ENCODE measurements around the gene MECP2. TPM values are rescaled to one million over a fixed set of nuclear protein-coding genes. Genes with fewer than 3 reads are reported as not detected.

Gene MECP2
- total and polyA plus RNA-seq, 2 of the 13 experiments (the other 11 are each of a cell fraction or from before 2014, with no cell fraction given), result 7.9 to 18.1 TPM

- no CpG with 5 or more reads among the region's 17 CpGs for WGBS (ENCODE audit: low lambda C conversion rate)
- no peak overlapping the region for H2AFZ ChIP-seq (ENCODE audit: low read length)
- POLR2A ChIA-PET, result interaction anchor here (0.7 to 3.7 kb wide), 10 partner anchors 9 to 218 kb away, joined by 3 to 54 read pairs (median 4); partner anchors contain the start of genes HCFC1, IDH3G, SSR4 and TMEM187
- intact Hi-C loops (cut with micrococcal nuclease; ENCODE audit: unreplicated experiment), result loop anchor here (2.0 to 5.0 kb wide), 2 partner anchors 40 kb away; partner anchors contain the start of gene TMEM187
- H3K4me2 ChIP-seq (ENCODE audit: low read depth, low read length), result peak overlapping the region; percentile 51
- H3K9me3 ChIP-seq (ENCODE audit: low read length), result no peaks in the 10 kb centered on the region
- CTCF ChIA-PET (ENCODE audit: low intra/inter-chr PET ratio, low total read pairs), result no interaction called here
- H3K27me3 ChIP-seq (ENCODE audit: control insufficient read depth in 1 of 2, insufficient read depth in 2 of 2, low read length in 2 of 2), result no peaks in the 10 kb centered on the region
- no peaks in the 10 kb centered on the region for H3K79me2 ChIP-seq (ENCODE audit: insufficient read depth, low read length)
- BruUV-seq (replicated peaks), result no TSS peak
- ATAC-seq, result peak; percentile 71
- no peaks in the 10 kb centered on the region for H4K20me1 ChIP-seq (ENCODE audit: insufficient read depth, low read length)
- H3K36me3 ChIP-seq (replicated peaks in 1 of 2; ENCODE audit: control insufficient read depth in 1 of 2, insufficient read depth in 2 of 2, low read length in 2 of 2), result peaks cover 0 to 4% of the 10 kb centered on the region in 2 experiments; a peak in 1 of 5 replicates
- peaks cover 43% of the 10 kb centered on the region for H3K4me1 ChIP-seq (ENCODE audit: insufficient read depth, low read length)
- peak; percentile 97 for FAIRE-seq
- peak overlapping the region in 1 of 3 experiments; percentile 37; a peak in 2 of 6 replicates for H3K4me3 ChIP-seq (replicated peaks in 1 of 3; ENCODE audit: insufficient read depth in 1 of 3, low read depth in 2 of 3, low read length in 3 of 3)
- H3K9ac ChIP-seq (ENCODE audit: insufficient read depth, low read depth, low read length), result peak overlapping the region; percentile 47
- in situ Hi-C loops (cut with HindIII; ENCODE audit: extremely low pct_ligation_motif_present, low pct_unique_long_range_greater_than_20kb), result loop anchor here (5.0 kb wide), 2 partner anchors 40 kb away; partner anchors contain the start of genes HCFC1 and TMEM187
- peak; percentile 72 for DNase-seq (ENCODE audit: low spot score)
- H3K27ac ChIP-seq (ENCODE audit: extremely low read length, insufficient read depth, low read length), result peak overlapping the region; percentile 81
- TF ChIP-seq RARA (CRISPR knock-in tag; IDR thresholded peaks at IDR 0.05) (0 out of 2 replicates have a peak, but pooled peaks have one; percentile 46), ZNF839 (CRISPR knock-in tag; IDR thresholded peaks at IDR 0.05; ENCODE audit: borderline replicate concordance) (no peak), SOX6 (IDR thresholded peaks at IDR 0.05) (no peak), SOX6 (CRISPR knock-in tag; IDR thresholded peaks at IDR 0.05) (no peak), ZNF562 (CRISPR knock-in tag; IDR thresholded peaks at IDR 0.05; ENCODE audit: borderline replicate concordance) (no peak), RBM22 (optimal IDR thresholded peaks at IDR 0.05; ENCODE audit: low read length) (peak; percentile 36), NR2F6 (IDR thresholded peaks at IDR 0.05) (no peak), NR2F6 (CRISPR knock-in tag; IDR thresholded peaks at IDR 0.05) (0 out of 2 replicates have a peak, but pooled peaks have one; percentile 36), AGO2 (optimal IDR thresholded peaks at IDR 0.05; ENCODE audit: low read depth, low read length) (peak; percentile 60), TFAP4 (IDR thresholded peaks at IDR 0.05; ENCODE audit: borderline replicate concordance, low read depth) (peak; percentile 20; the same call in 1 of the 2 replicates), ZBTB38 (CRISPR knock-in tag; IDR thresholded peaks at IDR 0.05) (peak; percentile 26; the same call in 1 of the 2 replicates), TEAD3 (CRISPR knock-in tag; optimal IDR thresholded peaks at IDR 0.05; ENCODE audit: borderline replicate concordance) (peak; percentile 35), SNAPC4 (CRISPR knock-in tag; IDR thresholded peaks at IDR 0.05) (no peak), PAXIP1 (CRISPR knock-in tag; conservative IDR thresholded peaks at IDR 0.05) (peak; percentile 49), HNF4A (CRISPR knock-in tag; IDR thresholded peaks at IDR 0.05) (peak; percentile 55), NCOA2 (CRISPR knock-in tag; IDR thresholded peaks at IDR 0.05) (0 out of 2 replicates have a peak, but pooled peaks have one; percentile 13)
Measured at GRCh38 chrX:154012336-154012991, 85.1 kb downstream of the MECP2 start.
